ENCODE data around the gene CC2D2B.
"Not testable (repeated sequence)": the region's sequence is repeated elsewhere in the genome, so short reads cannot be mapped to it uniquely, and the experiment has no call there.

The CC2D2B gene

GRCh38 chr10:95905897-95906580, 1.7 kb upstream of the CC2D2B start:
- DNase-seq; in situ Hi-C loops (cut with HindIII; ENCODE audit: low pct_ligation_motif_present, low pct_unique_long_range_greater_than_20kb, low sequenced_read_pairs): not testable (repeated sequence)

- in situ Hi-C loops (cut with HindIII; ENCODE audit: low pct_ligation_motif_present, low pct_unique_long_range_greater_than_20kb, low sequenced_read_pairs) = no loop called here
- DNase-seq = peak; percentile 66
Observed at GRCh38 chr10:95906677-95907455, 909 bp upstream of the CC2D2B start.

- in situ Hi-C loops (cut with HindIII; ENCODE audit: low pct_ligation_motif_present, low pct_unique_long_range_greater_than_20kb, low sequenced_read_pairs) = no loop called here
- no peak for DNase-seq
Observed at GRCh38 chr10:95908450-95908849, 675 bp downstream of the CC2D2B start.

GRCh38 chr10:95909561-95909960, 1.8 kb downstream of the CC2D2B start:
- DNase-seq = no peak
- in situ Hi-C loops (cut with HindIII; ENCODE audit: low pct_ligation_motif_present, low pct_unique_long_range_greater_than_20kb, low sequenced_read_pairs) = no loop called here

- DNase-seq; in situ Hi-C loops (cut with HindIII; ENCODE audit: low pct_ligation_motif_present, low pct_unique_long_range_greater_than_20kb, low sequenced_read_pairs): not testable (repeated sequence)
Observed at GRCh38 chr10:95916039-95916438, 8.3 kb downstream of the CC2D2B start.

GRCh38 chr10:95920798-95921426, 13.1 kb downstream of the CC2D2B start:
- DNase-seq = no peak
- in situ Hi-C loops (cut with HindIII; ENCODE audit: low pct_ligation_motif_present, low pct_unique_long_range_greater_than_20kb, low sequenced_read_pairs) = no loop called here

- no peak for DNase-seq
- in situ Hi-C loops (cut with HindIII; ENCODE audit: low pct_ligation_motif_present, low pct_unique_long_range_greater_than_20kb, low sequenced_read_pairs) = no loop called here
Observed at GRCh38 chr10:95925033-95925432, 17.3 kb downstream of the CC2D2B start.

GRCh38 chr10:95935429-95935828, 27.7 kb downstream of the CC2D2B start:
- no peak for DNase-seq
- in situ Hi-C loops (cut with HindIII; ENCODE audit: low pct_ligation_motif_present, low pct_unique_long_range_greater_than_20kb, low sequenced_read_pairs) = no loop called here

GRCh38 chr10:95941115-95941514, 33.3 kb downstream of the CC2D2B start:
- DNase-seq = no peak
- in situ Hi-C loops (cut with HindIII; ENCODE audit: low pct_ligation_motif_present, low pct_unique_long_range_greater_than_20kb, low sequenced_read_pairs) = no loop called here

GRCh38 chr10:95963202-95963990, 55.6 kb downstream of the CC2D2B start:
- no peak for DNase-seq
- in situ Hi-C loops (cut with HindIII; ENCODE audit: low pct_ligation_motif_present, low pct_unique_long_range_greater_than_20kb, low sequenced_read_pairs) = no loop called here

- DNase-seq = no peak
- in situ Hi-C loops (cut with HindIII; ENCODE audit: low pct_ligation_motif_present, low pct_unique_long_range_greater_than_20kb, low sequenced_read_pairs) = no loop called here
Observed at GRCh38 chr10:95963991-95964389, 56.2 kb downstream of the CC2D2B start.

- no peak for DNase-seq
- in situ Hi-C loops (cut with HindIII; ENCODE audit: low pct_ligation_motif_present, low pct_unique_long_range_greater_than_20kb, low sequenced_read_pairs) = no loop called here
Observed at GRCh38 chr10:95964756-95965155, 57.0 kb downstream of the CC2D2B start.

- in situ Hi-C loops (cut with HindIII; ENCODE audit: low pct_ligation_motif_present, low pct_unique_long_range_greater_than_20kb, low sequenced_read_pairs) = no loop called here
- no peak for DNase-seq
Observed at GRCh38 chr10:95976362-95977229, 68.8 kb downstream of the CC2D2B start.

- no peak for DNase-seq
- in situ Hi-C loops (cut with HindIII; ENCODE audit: low pct_ligation_motif_present, low pct_unique_long_range_greater_than_20kb, low sequenced_read_pairs) = no loop called here
Observed at GRCh38 chr10:95982200-95982599, 74.4 kb downstream of the CC2D2B start.

GRCh38 chr10:95987685-95988426, 80.1 kb downstream of the CC2D2B start:
- in situ Hi-C loops (cut with HindIII; ENCODE audit: low pct_ligation_motif_present, low pct_unique_long_range_greater_than_20kb, low sequenced_read_pairs) = no loop called here
- DNase-seq = no peak

- in situ Hi-C loops (cut with HindIII; ENCODE audit: low pct_ligation_motif_present, low pct_unique_long_range_greater_than_20kb, low sequenced_read_pairs) = no loop called here
- no peak for DNase-seq
Observed at GRCh38 chr10:95988702-95989101, 80.9 kb downstream of the CC2D2B start.

GRCh38 chr10:95994376-95994775, 86.6 kb downstream of the CC2D2B start:
- in situ Hi-C loops (cut with HindIII; ENCODE audit: low pct_ligation_motif_present, low pct_unique_long_range_greater_than_20kb, low sequenced_read_pairs); DNase-seq: not testable (repeated sequence)
